ENCODE measurements around the gene CAMKV.
"Not testable (repeated sequence)": the region's sequence is repeated elsewhere in the genome, so short reads cannot be mapped to it uniquely, and the experiment has no call there.

- not testable (repeated sequence) for TF ChIP-seq NRF1 (IDR thresholded peaks at IDR 0.05; ENCODE audit: low read depth, low read length); YY1 (IDR thresholded peaks at IDR 0.05; ENCODE audit: low read depth); CTCF (IDR thresholded peaks at IDR 0.05); POLR2AphosphoS5 (IDR thresholded peaks at IDR 0.05; ENCODE audit: low read depth, low read length); MAX (IDR thresholded peaks at IDR 0.05; ENCODE audit: low read depth); FOXM1 (IDR thresholded peaks at IDR 0.05; ENCODE audit: low read depth); FOXJ3 (CRISPR knock-in tag; IDR thresholded peaks at IDR 0.05); TAF1 (IDR thresholded peaks at IDR 0.05; ENCODE audit: borderline replicate concordance, low read depth, low read length); GATA2 (CRISPR knock-in tag; IDR thresholded peaks at IDR 0.05); EP300 (IDR thresholded peaks at IDR 0.05; ENCODE audit: borderline replicate concordance in 1 of 2, low read depth in 1 of 2, low read length in 1 of 2); RFX5 (IDR thresholded peaks at IDR 0.05; ENCODE audit: low read length)
- TF ChIP-seq, protein P1, sequence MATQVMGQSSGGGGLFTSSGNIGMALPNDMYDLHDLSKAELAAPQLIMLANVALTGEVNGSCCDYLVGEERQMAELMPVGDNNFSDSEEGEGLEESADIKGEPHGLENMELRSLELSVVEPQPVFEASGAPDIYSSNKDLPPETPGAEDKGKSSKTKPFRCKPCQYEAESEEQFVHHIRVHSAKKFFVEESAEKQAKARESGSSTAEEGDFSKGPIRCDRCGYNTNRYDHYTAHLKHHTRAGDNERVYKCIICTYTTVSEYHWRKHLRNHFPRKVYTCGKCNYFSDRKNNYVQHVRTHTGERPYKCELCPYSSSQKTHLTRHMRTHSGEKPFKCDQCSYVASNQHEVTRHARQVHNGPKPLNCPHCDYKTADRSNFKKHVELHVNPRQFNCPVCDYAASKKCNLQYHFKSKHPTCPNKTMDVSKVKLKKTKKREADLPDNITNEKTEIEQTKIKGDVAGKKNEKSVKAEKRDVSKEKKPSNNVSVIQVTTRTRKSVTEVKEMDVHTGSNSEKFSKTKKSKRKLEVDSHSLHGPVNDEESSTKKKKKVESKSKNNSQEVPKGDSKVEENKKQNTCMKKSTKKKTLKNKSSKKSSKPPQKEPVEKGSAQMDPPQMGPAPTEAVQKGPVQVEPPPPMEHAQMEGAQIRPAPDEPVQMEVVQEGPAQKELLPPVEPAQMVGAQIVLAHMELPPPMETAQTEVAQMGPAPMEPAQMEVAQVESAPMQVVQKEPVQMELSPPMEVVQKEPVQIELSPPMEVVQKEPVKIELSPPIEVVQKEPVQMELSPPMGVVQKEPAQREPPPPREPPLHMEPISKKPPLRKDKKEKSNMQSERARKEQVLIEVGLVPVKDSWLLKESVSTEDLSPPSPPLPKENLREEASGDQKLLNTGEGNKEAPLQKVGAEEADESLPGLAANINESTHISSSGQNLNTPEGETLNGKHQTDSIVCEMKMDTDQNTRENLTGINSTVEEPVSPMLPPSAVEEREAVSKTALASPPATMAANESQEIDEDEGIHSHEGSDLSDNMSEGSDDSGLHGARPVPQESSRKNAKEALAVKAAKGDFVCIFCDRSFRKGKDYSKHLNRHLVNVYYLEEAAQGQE (IDR thresholded peaks at IDR 0.05; ENCODE audit: low read depth, low read length) = not testable (repeated sequence)
Measured at GRCh38 chr3:49917806-49918590, 48.3 kb upstream of the CAMKV start.
